HG03571 (cell line): ENCODE measurements around the gene CALCA.

Experiments
- ATAC-seq: cut with Tn5 transposase; IDR thresholded peaks from one replicate; pipeline ENCODE4 v1.9.1; 2021; ENCODE audit not compliant: unreplicated experiment

The CALCA gene

GRCh38 chr11:14949437-14950147, 22.6 kb downstream of the CALCA start:
- no peak for ATAC-seq

- no peak for ATAC-seq
Observed at GRCh38 chr11:14942745-14943144, 29.4 kb downstream of the CALCA start.

- ATAC-seq, result no peak
Observed at GRCh38 chr11:14938936-14939335, 33.2 kb downstream of the CALCA start.

- no peak for ATAC-seq
Observed at GRCh38 chr11:14934641-14935351, 37.4 kb downstream of the CALCA start.

- ATAC-seq, result no peak
Observed at GRCh38 chr11:14932447-14932846, 39.7 kb downstream of the CALCA start.

- ATAC-seq, result no peak
Observed at GRCh38 chr11:14930369-14930768, 41.8 kb downstream of the CALCA start.

GRCh38 chr11:14927146-14927545, 45.0 kb downstream of the CALCA start:
- ATAC-seq, result no peak

GRCh38 chr11:14924318-14924717, 47.8 kb downstream of the CALCA start:
- no peak for ATAC-seq
